IMR-90 (cell line): ENCODE measurements around the gene ADCY2. TPM values are rescaled to one million over a fixed set of nuclear protein-coding genes. Genes with fewer than 3 reads are reported as not detected.

ENCODE experiments used
- ATAC-seq: fragments of 200-7000 bp; cut with Tn5 transposase; 2 replicates; pipeline ENCODE4 v1.9.1; 2020; ENCODE audit warnings: low read depth, mild to moderate bottlenecking, moderate library complexity
- BruUV-seq: library from RNA; stranded (reverse); fragments of 400-500 nt; replicated peaks from 2 replicates; lab custom pipeline; 2021; lab: Mats Ljungman, UMichigan
- CTCF ChIA-PET: fragments of 300-600 bp; formaldehyde crosslinking; extraction: SDS; loops from one replicate; lab custom pipeline; 2021; ENCODE audit warnings: antibody characterized with exemption; lab: Yijun Ruan, JAX
- POLR2A ChIA-PET: fragments of 300-600 bp; sonication (Branson Sonifier 250); formaldehyde crosslinking; loops from one replicate; lab custom pipeline; 2022; ENCODE audit warnings: antibody characterized with exemption; ENCODE audit not compliant: unreplicated experiment; lab: Charles Lee
- DNase-seq: peaks from one replicate; pipeline ENCODE4 v3.0.0; 2013
- H2AFZ ChIP-seq: replicated peaks from 2 replicates; pipeline ENCODE3; 2013; ENCODE audit warnings: low read length, mild to moderate bottlenecking; ENCODE audit not compliant: poor library complexity
- H2AK5ac ChIP-seq: 2 replicates; pipeline ENCODE4 v1.6.1; 2013; ENCODE audit warnings: low read depth, low read length, inconsistent platforms
- H2AK9ac ChIP-seq: replicated peaks from 2 replicates; pipeline ENCODE3; 2013; ENCODE audit warnings: mild to moderate bottlenecking, low read depth, low read length, moderate library complexity; ENCODE audit not compliant: poor library complexity
- H2BK120ac ChIP-seq: 2 replicates; pipeline ENCODE4 v1.6.1; 2013; ENCODE audit warnings: low read depth, low read length, inconsistent platforms
- H2BK15ac ChIP-seq: 3 replicates; pipeline ENCODE4 v1.6.1; 2013; ENCODE audit warnings: low read depth, low read length, inconsistent platforms
- H2BK20ac ChIP-seq: 2 replicates; pipeline ENCODE4 v1.6.1; 2013; ENCODE audit warnings: low read depth, mild to moderate bottlenecking, inconsistent platforms, low read length, moderate library complexity
- H2BK5ac ChIP-seq: 2 replicates; pipeline ENCODE4 v1.6.1; 2013; ENCODE audit warnings: mild to moderate bottlenecking, low read depth, low read length, inconsistent platforms; ENCODE audit not compliant: poor library complexity, severe bottlenecking
- H3K14ac ChIP-seq: replicated peaks from 2 replicates; pipeline ENCODE4 v1.6.1; 2013; ENCODE audit warnings: low read depth, low read length, inconsistent platforms
- H3K18ac ChIP-seq: 2 replicates; pipeline ENCODE4 v1.6.1; 2013; ENCODE audit warnings: low read depth, low read length, control low read depth
- H3K23ac ChIP-seq: 2 replicates; pipeline ENCODE4 v1.6.1; 2013; ENCODE audit warnings: low read depth, low read length, inconsistent platforms
- H3K27ac ChIP-seq: 2 replicates; pipeline ENCODE4 v1.5.1; 2013; ENCODE audit warnings: mild to moderate bottlenecking, control low read depth, low read length; ENCODE audit not compliant: insufficient read depth
- H3K27me3 ChIP-seq: 2 replicates; pipeline ENCODE4 v1.6.1; 2013; ENCODE audit warnings: low read length; ENCODE audit not compliant: control insufficient read depth, insufficient read depth
- H3K36me3 ChIP-seq: 2 replicates; pipeline ENCODE4 v1.6.1; 2013; ENCODE audit warnings: low read length, mixed read lengths; ENCODE audit not compliant: control insufficient read depth, insufficient read depth
- H3K4ac ChIP-seq: 2 replicates; pipeline ENCODE4 v1.6.1; 2013; ENCODE audit warnings: low read depth, low read length, inconsistent platforms
- H3K4me1 ChIP-seq: 2 replicates; pipeline ENCODE4 v1.6.1; 2013; ENCODE audit warnings: low read length, mixed read lengths; ENCODE audit not compliant: control insufficient read depth, insufficient read depth
- H3K4me2 ChIP-seq: 2 replicates; pipeline ENCODE4 v1.6.1; 2013; ENCODE audit warnings: low read depth, mild to moderate bottlenecking, control low read depth, low read length, moderate library complexity
- H3K4me3 ChIP-seq: 2 replicates; pipeline ENCODE4 v1.5.1; 2013; ENCODE audit warnings: low read depth, mild to moderate bottlenecking, control low read depth, low read length, moderate library complexity; ENCODE audit not compliant: insufficient read depth
- H3K56ac ChIP-seq: 2 replicates; pipeline ENCODE4 v1.6.1; 2013; ENCODE audit warnings: low read length, inconsistent platforms; ENCODE audit not compliant: insufficient read depth; ENCODE audit errors: extremely low read depth
- H3K79me1 ChIP-seq, 2 experiments: 2 replicates each; pipeline ENCODE4 v1.6.1; 2013; ENCODE audit warnings: low read length in 2 of 2, inconsistent platforms in 1 of 2, low read depth in 1 of 2
- H3K9ac ChIP-seq: 2 replicates; pipeline ENCODE4 v1.6.1; 2013; ENCODE audit warnings: low read depth, low read length, control low read depth
- H3K9me1 ChIP-seq: 2 replicates; pipeline ENCODE4 v1.6.1; 2013; ENCODE audit warnings: low read length, inconsistent platforms; ENCODE audit not compliant: insufficient read depth
- H3K9me3 ChIP-seq: 2 replicates; pipeline ENCODE4 v1.6.1; 2013; ENCODE audit warnings: low read length; ENCODE audit not compliant: control insufficient read depth, insufficient read depth
- H4K20me1 ChIP-seq: 2 replicates; pipeline ENCODE4 v1.6.1; 2013; ENCODE audit warnings: low read length, inconsistent platforms; ENCODE audit not compliant: insufficient read depth
- H4K5ac ChIP-seq: 2 replicates; pipeline ENCODE4 v1.6.1; 2013; ENCODE audit warnings: mild to moderate bottlenecking, low read depth, low read length, control low read depth
- H4K8ac ChIP-seq, 2 experiments: 2 replicates each; pipeline ENCODE4 v1.6.1; 2013; ENCODE audit warnings: low read depth in 2 of 2, low read length in 2 of 2, control low read depth in 1 of 2, inconsistent platforms in 1 of 2
- H4K91ac ChIP-seq: 2 replicates; pipeline ENCODE4 v1.6.1; 2013; ENCODE audit warnings: low read depth, low read length, inconsistent platforms; ENCODE audit not compliant: insufficient read depth
- CTCF ChIP-seq: conservative IDR thresholded peaks from 2 replicates; pipeline ENCODE4 v1.5.1; 2012; ENCODE audit warnings: mild to moderate bottlenecking, low read depth, low read length, improper control_type of control experiment
- RAD21 ChIP-seq: IDR thresholded peaks from 2 replicates; pipeline ENCODE4 v1.6.1; 2012; ENCODE audit warnings: low read length, improper control_type of control experiment
- RFX5 ChIP-seq: IDR thresholded peaks from 2 replicates; pipeline ENCODE4 v1.8.0; 2012; ENCODE audit warnings: low read depth, mild to moderate bottlenecking, low read length, moderate library complexity
- WGBS, 2 experiments: methylation state at CpG; one replicate each; pipeline versions ENCODE4 v1.1.5 to v1.1.7; 2013; ENCODE audit warnings: missing lambda C conversion rate in 2 of 2; ENCODE audit not compliant: insufficient read length in 1 of 2; ENCODE audit errors: extremely low coverage in 2 of 2; 5-methylcytosine and 5-hydroxymethylcytosine counted together
- dilution Hi-C: fragments of 300-500 bp; cut with HindIII; formaldehyde crosslinking; loops from one replicate; pipeline ENCODE4 v1.14.3; 2018; ENCODE audit warnings: low sequenced_read_pairs; ENCODE audit not compliant: unreplicated experiment
- in situ Hi-C: fragments of 300-500 bp; cut with MboI; formaldehyde crosslinking; loops from 3 replicates; pipeline ENCODE4 v1.14.3; 2019; ENCODE audit warnings: low sequenced_read_pairs, inconsistent platforms, mixed read lengths
- intact Hi-C: fragments of 100-400 bp; cut with micrococcal nuclease; formaldehyde crosslinking; loops from 2 replicates; pipeline ENCODE4 v1.10.0; 2022
- polyA plus RNA-seq, 3 experiments: library from polyadenylated mRNA; depleted of rRNA; stranded (reverse); fragments of >200 nt; gene quantifications; 2 replicates each; pipeline ENCODE4 v1.2.3, GENCODE V29; 2012; ENCODE audit warnings: low replicate concordance in 1 of 3
- total RNA-seq: library from RNA; depleted of rRNA; stranded (reverse); fragments of >200 nt; gene quantifications from 2 replicates; pipeline ENCODE4 v1.2.3, GENCODE V29; 2012

The ADCY2 gene
- total and polyA plus RNA-seq, 2 of the 4 experiments (the other 2 are of a cell fraction): not detected

GRCh38 chr5:7856855-7857254 lies 460.9 kb downstream of the ADCY2 start:
- H3K4ac ChIP-seq: no peak overlapping the region
- H2AFZ ChIP-seq: no peak overlapping the region
- intact Hi-C loops (no loop called here), dilution Hi-C loops (no loop called here), in situ Hi-C loops (no loop called here)
- H3K23ac ChIP-seq: no peak overlapping the region
- H2AK5ac ChIP-seq: no peak overlapping the region
- no TSS peak for BruUV-seq
- H3K4me2 ChIP-seq: no peak overlapping the region
- ATAC-seq (peak; percentile 74), DNase-seq (peak; percentile 28)
- H3K4me3 ChIP-seq: no peak overlapping the region
- no peak overlapping the region for H3K27ac ChIP-seq
- peaks cover 10% of the 10 kb centered on the region for H3K36me3 ChIP-seq
- no peak overlapping the region for H4K91ac ChIP-seq
- H2AK9ac ChIP-seq: no peak overlapping the region
- POLR2A ChIA-PET: no interaction called here
- no peak overlapping the region for H4K5ac ChIP-seq
- no peak overlapping the region for H3K56ac ChIP-seq
- TF ChIP-seq CTCF: peak; percentile 51
- peak; percentile 50 for TF ChIP-seq RAD21
- no peak for TF ChIP-seq RFX5
- H2BK20ac ChIP-seq: no peak overlapping the region
- no peak overlapping the region for H4K8ac ChIP-seq
- no CpG with 5 or more reads among the region's 2 CpGs for WGBS, 2 experiments
- no peaks in the 10 kb centered on the region for H3K9me3 ChIP-seq
- no peak overlapping the region for H3K14ac ChIP-seq
- no peak overlapping the region for H3K18ac ChIP-seq
- H2BK5ac ChIP-seq: no peak overlapping the region
- no peaks in the 10 kb centered on the region for H3K27me3 ChIP-seq
- CTCF ChIA-PET: no interaction called here
- H2BK120ac ChIP-seq: no peak overlapping the region
- H3K9ac ChIP-seq: no peak overlapping the region
- no peaks in the 10 kb centered on the region for H3K4me1 ChIP-seq
- no peak overlapping the region for H2BK15ac ChIP-seq
- H4K20me1 ChIP-seq: no peaks in the 10 kb centered on the region
- 0 out of 2 replicates have a peak, but pooled peaks cover 2% of the 10 kb centered on the region for H3K9me1 ChIP-seq
- H3K79me1 ChIP-seq: no peaks in the 10 kb centered on the region
